CD4-positive, alpha-beta T cell treated with Interleukin-10 for 1 hour (primary cell): Measurements from ENCODE around the gene BRD1.

Experiments
- DNase-seq: peaks from one replicate; pipeline ENCODE4 v3.0.0-alpha.2; 2020

The BRD1 gene

GRCh38 chr22:49800408-49801238 is 27.1 kb downstream of the BRD1 start:
- no peak for DNase-seq

GRCh38 chr22:49799431-49800075 is 28.1 kb downstream of the BRD1 start:
- DNase-seq = no peak

DNA sequence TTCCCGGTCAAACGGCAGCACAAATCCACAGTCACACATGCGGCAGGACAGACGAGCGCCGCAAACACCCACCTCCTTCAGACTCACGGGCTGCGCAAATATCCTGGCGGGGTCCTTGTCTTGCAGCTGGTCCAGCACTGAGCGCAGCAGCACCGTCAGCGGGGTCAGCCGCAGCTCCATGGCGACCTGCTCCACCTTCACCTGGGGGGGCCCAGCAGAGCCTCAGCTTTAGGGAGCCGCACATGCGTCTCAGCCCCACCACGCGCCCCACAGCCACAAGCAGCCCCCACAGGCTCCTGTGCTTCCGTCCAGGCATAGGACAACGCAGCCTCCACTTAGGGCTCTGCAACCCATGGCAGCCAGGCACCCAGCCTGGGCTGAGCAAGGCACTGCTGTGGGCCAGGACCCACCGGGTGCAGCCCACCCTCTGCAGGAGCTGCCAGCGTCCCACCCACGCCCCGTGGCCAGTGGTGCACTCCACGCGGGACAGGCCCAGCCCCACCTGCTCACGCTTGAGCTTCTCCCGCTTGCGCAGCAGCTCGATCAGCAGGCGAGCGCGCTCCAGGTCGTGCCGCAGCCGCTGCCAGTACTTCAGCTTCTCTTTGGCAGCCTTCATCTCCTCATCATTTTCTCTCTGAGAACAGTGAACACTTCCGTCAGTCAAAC is 29.1 kb downstream of the BRD1 start:
- no peak for DNase-seq

GRCh38 chr22:49797706-49798105 is 30.0 kb downstream of the BRD1 start:
- no peak for DNase-seq

DNA sequence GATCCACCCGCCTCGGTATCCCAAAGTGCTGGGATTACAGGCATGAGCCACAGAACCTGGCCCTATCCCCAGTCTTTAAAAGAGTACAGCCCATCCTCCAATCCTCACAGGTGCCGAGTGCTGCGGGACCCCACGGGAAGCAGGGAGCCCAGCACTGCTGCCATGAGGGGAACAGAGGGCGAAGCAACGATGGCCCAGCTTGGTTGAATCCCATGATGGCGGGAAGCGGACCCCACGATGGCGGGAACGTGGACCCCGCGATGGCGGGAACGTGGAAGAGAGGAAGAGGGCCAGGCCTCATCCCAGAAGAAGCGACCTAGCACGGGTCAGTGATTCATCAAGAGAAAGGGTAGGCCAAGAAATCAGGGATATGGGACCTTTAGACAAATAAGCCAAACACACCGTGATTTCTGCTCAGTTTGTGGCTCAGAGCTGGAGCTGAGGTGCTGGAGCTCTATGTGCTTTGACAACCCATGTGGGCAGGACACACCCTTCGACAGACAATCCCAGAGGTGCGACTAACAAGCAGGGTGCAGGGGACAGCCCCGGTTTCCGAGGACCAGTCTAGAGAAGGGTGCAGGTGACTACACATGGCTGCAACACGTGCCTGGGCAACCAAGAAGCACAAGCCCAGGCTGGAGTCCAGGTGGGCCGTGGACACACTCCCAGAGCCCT is 30.9 kb downstream of the BRD1 start:
- no peak for DNase-seq

DNA sequence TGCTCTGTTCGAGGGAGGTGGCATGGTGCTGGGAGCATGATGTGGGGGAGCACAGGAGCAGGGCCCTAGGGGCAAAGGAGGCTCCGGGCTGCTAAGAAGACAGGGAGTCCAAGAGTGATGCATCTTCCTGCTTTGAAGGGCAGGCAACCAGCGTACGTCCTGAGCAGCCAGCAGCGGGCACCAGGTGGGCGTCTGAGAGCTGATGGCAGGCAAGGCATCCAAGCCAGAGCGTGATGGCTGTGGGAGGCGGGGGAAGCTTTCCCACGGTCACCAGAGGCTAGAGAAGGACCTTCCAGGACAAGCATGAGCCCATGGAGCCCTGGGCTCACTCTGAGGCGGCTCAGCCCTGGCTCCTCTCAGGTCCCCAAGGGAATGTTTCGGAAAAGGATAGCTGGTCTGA is 32.2 kb downstream of the BRD1 start:
- DNase-seq = no peak

- no peak for DNase-seq
Observed at GRCh38 chr22:49793871-49794270, 33.8 kb downstream of the BRD1 start.

DNA sequence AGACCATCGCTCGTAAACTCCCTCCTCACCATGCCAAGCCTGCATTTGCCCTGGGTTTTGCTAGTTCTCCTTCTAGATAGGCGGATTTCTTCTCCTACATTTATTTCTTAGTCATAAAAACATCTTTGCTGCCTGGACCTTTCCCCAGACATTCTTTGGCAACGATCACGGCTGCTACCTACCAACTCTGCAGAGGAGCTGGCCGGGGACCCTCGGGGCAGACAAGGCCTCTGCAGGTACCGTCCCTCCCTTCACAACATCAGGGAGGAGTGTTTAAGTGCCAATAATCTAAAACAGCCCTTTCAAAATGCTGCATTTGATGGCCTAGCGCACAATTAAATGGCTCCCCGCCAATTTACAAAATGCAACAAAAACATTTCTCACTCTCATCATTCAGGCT is 34.4 kb downstream of the BRD1 start:
- DNase-seq = no peak

GRCh38 chr22:49792107-49792506 is 35.6 kb downstream of the BRD1 start:
- no peak for DNase-seq

DNA sequence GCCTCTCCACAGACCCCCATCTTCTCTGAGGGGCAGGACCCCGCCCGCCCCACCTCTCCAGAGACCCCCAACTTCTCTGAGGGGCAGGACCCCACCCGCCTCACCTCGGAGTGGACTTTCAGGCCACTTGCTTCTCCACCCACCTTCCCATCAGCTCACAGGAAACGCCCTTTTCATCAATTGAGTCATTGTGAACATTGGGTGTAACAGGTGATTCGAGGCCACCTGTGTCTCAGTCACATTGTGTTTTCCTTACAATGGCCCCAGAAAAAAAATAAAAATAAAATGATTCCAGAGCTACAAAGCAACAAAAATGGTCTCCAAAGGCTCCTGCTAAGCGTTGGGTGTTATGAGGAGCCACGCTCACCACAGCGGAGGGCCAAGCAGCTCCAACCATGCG is 36.0 kb downstream of the BRD1 start:
- no peak for DNase-seq

DNA sequence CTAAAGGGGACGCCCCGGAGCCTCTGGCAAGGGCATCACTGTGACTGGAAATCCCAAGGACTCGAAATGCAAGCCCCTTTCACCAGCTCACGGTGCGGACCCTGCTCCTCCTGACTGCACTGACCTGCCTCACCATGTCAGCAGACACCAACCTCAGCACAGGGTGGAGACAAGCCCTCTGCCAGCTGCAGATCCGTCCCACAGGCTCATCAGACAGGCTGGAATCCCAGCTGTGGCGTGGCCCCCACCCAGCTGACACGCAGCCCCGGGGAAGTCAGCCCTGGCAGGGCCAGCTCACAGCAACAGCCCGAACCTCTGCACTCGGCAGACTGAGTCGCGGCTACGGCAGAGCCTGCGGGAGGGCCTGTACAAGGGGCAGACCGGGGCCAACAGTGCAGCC is 36.8 kb downstream of the BRD1 start:
- no peak for DNase-seq

GRCh38 chr22:49789289-49790141 is 38.2 kb downstream of the BRD1 start:
- DNase-seq = peak; percentile 43

- DNase-seq = peak; percentile 27
Observed at GRCh38 chr22:49788504-49788903, 39.2 kb downstream of the BRD1 start.

DNA sequence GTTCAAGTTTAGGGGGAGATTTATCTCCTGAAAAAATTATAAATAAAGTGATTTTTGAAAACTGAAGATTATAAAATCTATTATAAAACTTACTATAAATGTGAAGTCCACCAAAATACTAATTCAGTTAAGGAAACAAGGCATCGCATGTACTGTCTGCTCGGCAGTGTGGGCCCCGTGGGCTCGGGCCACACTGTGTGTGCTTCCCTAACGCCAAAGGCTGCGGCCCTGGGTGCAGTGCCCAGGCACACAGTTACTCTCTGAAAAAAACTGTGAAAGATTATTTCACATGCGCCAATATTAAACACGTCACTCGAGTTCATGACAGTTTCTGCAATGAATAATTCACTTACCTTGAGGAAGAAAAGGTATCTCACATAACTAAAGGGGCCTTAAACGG is 39.8 kb downstream of the BRD1 start:
- DNase-seq = no peak

DNA sequence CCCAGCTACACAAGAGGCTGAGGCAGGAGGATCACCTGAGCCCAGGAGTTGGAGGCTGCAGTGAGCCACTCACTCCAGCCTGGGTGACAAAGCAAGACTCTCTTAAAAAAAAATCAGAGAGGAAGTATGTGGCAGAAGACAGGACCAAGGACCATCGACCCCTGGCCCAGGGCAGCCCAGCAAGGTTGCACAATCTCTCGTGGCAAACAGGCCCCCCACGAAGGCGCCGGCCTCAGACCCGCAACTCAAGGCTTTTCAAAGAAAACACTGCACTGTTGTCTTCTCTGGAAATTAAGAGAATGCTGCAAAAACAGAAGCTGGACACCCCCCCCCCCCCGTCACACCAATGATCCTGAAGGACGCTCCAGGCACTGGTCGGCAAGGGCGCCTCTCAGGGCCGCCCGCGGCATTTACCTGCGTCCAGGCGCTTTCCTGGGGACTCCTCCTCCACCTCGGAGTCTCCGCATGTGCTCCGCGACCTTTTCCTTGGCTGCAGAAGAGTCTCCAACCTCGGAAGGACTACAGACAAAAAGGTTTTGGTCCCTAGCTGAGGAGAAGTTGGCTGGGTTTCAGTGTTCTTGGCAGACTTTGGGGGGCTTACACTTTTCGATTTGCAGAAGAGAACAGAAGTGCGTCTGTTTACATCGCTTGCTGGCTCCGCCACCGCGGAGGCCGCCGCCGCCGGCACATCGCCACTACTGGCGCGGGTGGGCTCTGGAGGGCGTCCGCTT is 40.5 kb downstream of the BRD1 start:
- no peak for DNase-seq

- no peak for DNase-seq
Observed at GRCh38 chr22:49785841-49786471, 41.7 kb downstream of the BRD1 start.

GRCh38 chr22:49785046-49785521 is 42.6 kb downstream of the BRD1 start:
- peak; percentile 25 for DNase-seq

- no peak for DNase-seq
Observed at GRCh38 chr22:49784630-49784971, 43.1 kb downstream of the BRD1 start.

- DNase-seq = no peak
Observed at GRCh38 chr22:49783926-49784629, 43.6 kb downstream of the BRD1 start.

DNA sequence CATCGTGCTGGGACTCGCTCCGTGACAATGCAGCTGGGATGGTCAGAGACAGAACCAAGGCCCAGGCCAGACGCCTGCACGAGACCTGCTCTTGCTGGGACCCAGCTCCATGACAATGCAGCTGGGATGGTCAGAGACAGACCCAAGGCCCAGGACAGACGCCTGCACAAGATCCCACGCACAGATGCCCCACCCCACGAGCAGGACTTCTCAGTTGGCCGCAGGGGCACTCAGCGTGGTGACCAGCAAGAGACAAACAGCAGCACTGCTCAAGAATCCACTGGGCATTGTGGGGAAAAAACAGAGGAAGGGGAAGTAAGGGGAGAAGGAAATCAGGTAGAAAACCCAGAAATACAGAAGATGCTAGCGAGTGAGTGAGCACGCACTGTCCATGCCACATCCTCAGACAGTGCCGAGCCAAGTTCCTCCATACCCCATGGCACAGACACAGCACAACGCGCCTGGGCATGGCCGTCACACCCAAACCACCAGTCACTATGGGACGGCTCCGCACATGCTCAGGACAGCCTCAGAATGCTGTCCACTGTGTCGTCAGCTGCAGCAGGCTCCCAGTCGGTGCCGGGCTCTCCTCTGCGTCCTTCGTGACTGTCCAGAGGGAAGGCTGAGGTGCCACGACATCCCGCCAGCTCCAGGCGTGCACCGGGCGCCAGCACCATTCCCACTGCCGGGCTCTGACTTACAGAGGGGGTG is 44.5 kb downstream of the BRD1 start:
- no peak for DNase-seq
